Neural cell (in vitro differentiated cells): ENCODE data around the gene PTCH2.

Experiments
- CTCF ChIP-seq: fragments of 450-650 bp; IDR thresholded peaks from 2 replicates; pipeline ENCODE4 v1.5.1; 2014; ENCODE audit warnings: antibody characterized with exemption, mild to moderate bottlenecking, moderate library complexity; ENCODE audit not compliant: poor library complexity, severe bottlenecking
- MXI1 ChIP-seq: fragments of 450-650 bp; conservative IDR thresholded peaks from 2 replicates; pipeline ENCODE4 v1.6.1; 2014; ENCODE audit warnings: antibody characterized with exemption, mild to moderate bottlenecking; ENCODE audit not compliant: poor library complexity, severe bottlenecking
- POLR2AphosphoS5 ChIP-seq: IDR thresholded peaks from 2 replicates; pipeline ENCODE4 v1.6.1; 2012

GRCh38 chr1:44812822-44813543, 30.1 kb downstream of the PTCH2 start:
- TF ChIP-seq POLR2AphosphoS5 (no peak), CTCF (no peak), MXI1 (no peak)
